Adrenal gland (tissue), 12 donors: ENCODE measurements around the gene LRRC63. TPM values are rescaled to one million over a fixed set of nuclear protein-coding genes. Genes with fewer than 3 reads are reported as not detected.
A peak's percentile ranks its signal among the peaks of the same experiment; 100 is the strongest.

Source experiments
- DNase-seq, 7 donors: peaks; one replicate each; pipeline ENCODE4 v3.0.0-alpha.2; 2019 to 2020
- H3K27ac ChIP-seq, 5 donors: fragments of 200-600 bp; sonication (generic) in 4 of 5; 1 replicate in 3 of 5; 2 replicates in 2 of 5; pipeline versions ENCODE4 v1.5.1 to v1.8.0; 2016 to 2020; ENCODE audit warnings: mild to moderate bottlenecking in 1 of 5
- H3K27me3 ChIP-seq: fragments of 200-600 bp; 2 replicates; pipeline ENCODE4 v1.8.0; 2021
- H3K36me3 ChIP-seq, 2 donors: fragments of 200-600 bp; replicated peaks in 1 of 2; 1 replicate in 1 of 2; 2 replicates in 1 of 2; pipeline versions ENCODE4 v1.5.1 to v1.8.0; 2018 to 2022
- H3K4me1 ChIP-seq, 2 donors: fragments of 200-600 bp; replicated peaks in 1 of 2; 1 replicate in 1 of 2; 2 replicates in 1 of 2; pipeline versions ENCODE4 v1.5.1 to v1.8.0; 2018 to 2021
- H3K4me3 ChIP-seq, 4 donors: fragments of 200-600 bp; sonication (generic) in 3 of 4; one replicate each; pipeline ENCODE4 v1.5.1; 2016 to 2018
- H3K9me3 ChIP-seq, 3 donors: fragments of 200-600 bp; sonication (generic) in 1 of 3; replicated peaks in 1 of 3; 1 replicate in 2 of 3; 2 replicates in 1 of 3; pipeline versions ENCODE4 v1.5.1 to v1.8.0; 2016 to 2021
- CTCF ChIP-seq, 6 experiments: fragments of 450-650 bp in 4 of 6; fragments of 200-600 bp in 2 of 6; sonication (generic) in 1 of 6; IDR thresholded peaks; 1 replicate in 5 of 6; 2 replicates in 1 of 6; pipeline versions ENCODE4 v1.5.1 to v1.8.0; 2016 to 2021; ENCODE audit warnings: antibody characterized with exemption in 6 of 6, mild to moderate bottlenecking in 2 of 6, moderate library complexity in 1 of 6
- POLR2A ChIP-seq, 2 donors: fragments of 450-650 bp; IDR thresholded peaks; one replicate each; pipeline ENCODE4 v1.6.1; 2017; ENCODE audit warnings: antibody characterized with exemption in 2 of 2, mild to moderate bottlenecking in 2 of 2, moderate library complexity in 1 of 2
- WGBS, 4 donors: extraction: QIAGEN DNeasy Blood & Tissue Kit in 2 of 4; methylation state at CpG; one replicate each; pipeline versions ENCODE4 v1.1.5 to v1.1.7; 2013 to 2017; 5-methylcytosine and 5-hydroxymethylcytosine counted together
- intact Hi-C, 2 donors: fragments of 100-400 bp; cut with DNase I; formaldehyde crosslinking; loops; one replicate each; pipeline versions ENCODE4 v1.14.1 to v1.15.0; 2022 to 2023
- polyA plus RNA-seq, 3 donors: library from polyadenylated mRNA; stranded (reverse); fragments of 200-250 nt in 2 of 3; fragments of 350-450 nt in 1 of 3; fragmentation: Illumina TruSeq in 1 of 3; extraction: RNeasy Lipid Tissue Mini Kit (QIAGEN cat#74804) in 1 of 3; gene quantifications; one replicate each; pipeline ENCODE4 v1.2.3, GENCODE V29; 2013 to 2014
- small RNA-seq, 2 donors: library from RNA; depleted of rRNA; stranded (forward); fragments of <200 nt; gene quantifications; one replicate each; pipeline ENCODE3, GENCODE V24; 2016
- total RNA-seq, 9 donors: library from RNA; depleted of rRNA in 4 of 9; stranded (reverse); fragments of >200 nt in 4 of 9; fragments of 120-200 nt in 1 of 9; fragmentation: NEBNext Ultra II Directional in 1 of 9; extraction: Animal tissue kit (Norgen Biotek cat#: 25700) in 1 of 9; gene quantifications; one replicate each; pipeline versions ENCODE4 v1.1.0 to v1.2.4, GENCODE V29; 2013 to 2023
- donor health status: healthy with polysubstance abuse.
- donor health status: Bipolar disorder and iron deficiency.
- donor health status: DM: yes; HTN: yes; CAD: no.
- donor health status: DM: no; HTN: no; CAD: no.
- donor health status: DM: no; HTN: no; CAD: no.
- donor health status: DM: yes; HTN: yes; CAD: no.

LRRC63 gene
- total and polyA plus RNA-seq, 12 donors = 0.26 to 2.7 (median 0.67) TPM; not detected in 2

- H3K36me3 ChIP-seq = no peaks in the 10 kb centered on the region
- H3K9me3 ChIP-seq = no peaks in the 10 kb centered on the region
- no peak overlapping the region for H3K4me3 ChIP-seq
- no peaks in the 10 kb centered on the region for H3K4me1 ChIP-seq
- H3K27me3 ChIP-seq = no peaks in the 10 kb centered on the region
- no peak for DNase-seq
- no peak overlapping the region for H3K27ac ChIP-seq
- no peak for TF ChIP-seq POLR2A (IDR thresholded peaks at IDR 0.05)
- TF ChIP-seq CTCF (IDR thresholded peaks at IDR 0.05) = no peak
- WGBS, 4 donors = 78 to 87% (median 81%) methylated on average over 4 of the region's 4 CpGs
- intact Hi-C loops = no loop called here
These were observed 109.1 kb downstream of the LRRC63 start for GRCh38 chr13:46320821-46321220.

- TF ChIP-seq POLR2A (IDR thresholded peaks at IDR 0.05) (no peak), CTCF (IDR thresholded peaks at IDR 0.05) (peak; percentile 58 to 77 (median 69))
- H3K4me1 ChIP-seq = no peaks in the 10 kb centered on the region
- H3K4me3 ChIP-seq = no peak overlapping the region
- no peaks in the 10 kb centered on the region for H3K9me3 ChIP-seq
- H3K27ac ChIP-seq = no peak overlapping the region
- 45 to 54% (median 52%) methylated on average over 17 of the region's 17 CpGs for WGBS, 4 donors
- intact Hi-C loops = no loop called here
- no peaks in the 10 kb centered on the region for H3K36me3 ChIP-seq
- DNase-seq = peak; percentile 41 to 81 (median 59)
- no peaks in the 10 kb centered on the region for H3K27me3 ChIP-seq
These were observed 109.9 kb downstream of the LRRC63 start for GRCh38 chr13:46321494-46322225.

GRCh38 chr13:46324976-46325375 is 113.2 kb downstream of the LRRC63 start:
- no peak overlapping the region for H3K4me3 ChIP-seq
- intact Hi-C loops = no loop called here
- H3K36me3 ChIP-seq = no peaks in the 10 kb centered on the region
- no peaks in the 10 kb centered on the region for H3K27me3 ChIP-seq
- H3K4me1 ChIP-seq = no peaks in the 10 kb centered on the region
- H3K9me3 ChIP-seq = no peaks in the 10 kb centered on the region
- no peak for DNase-seq
- no peak for TF ChIP-seq CTCF (IDR thresholded peaks at IDR 0.05)
- TF ChIP-seq POLR2A (IDR thresholded peaks at IDR 0.05) = no peak
- no peak overlapping the region for H3K27ac ChIP-seq
- 78 to 87% (median 84%) methylated on average over 5 of the region's 5 CpGs for WGBS, 4 donors

Small RNAs within 50 kb of the gene (small RNA-seq; reads per million reads assigned to genes)
- gene RN7SKP5 = 0 reads per million in 2 donors
- gene RN7SL288P = 0 reads per million in 2 donors

Other genes starting within 250 kb of the LRRC63 start
- 10 to 100 TPM; 11.2 to 43.9 (median 24.0) TPM for gene ZC3H13, start 159.2 kb upstream of the LRRC63 start, total RNA-seq
- 10 to 100 TPM; 12.2 to 31.8 (median 25.0) TPM for gene ZC3H13, start 159.2 kb upstream of the LRRC63 start, polyA plus RNA-seq
- gene CPB2, start 106.9 kb upstream of the LRRC63 start, total RNA-seq = under 1 TPM in 1 of 9 donors, not detected in 8; 0.23 TPM
- gene CPB2, start 106.9 kb upstream of the LRRC63 start, polyA plus RNA-seq = under 1 TPM in 1 of 3 donors, not detected in 2; 0.22 TPM
- gene LCP1, start 29.8 kb upstream of the LRRC63 start, total RNA-seq = 100 to 1,000 TPM in 1 of 9 donors, 10 to 100 TPM in 8; 32.9 to 109 (median 60.0) TPM
- 10 to 100 TPM; 17.3 to 91.9 (median 27.4) TPM for gene LCP1, start 29.8 kb upstream of the LRRC63 start, polyA plus RNA-seq
- 1 to 10 TPM; 1.1 to 7.9 (median 4.3) TPM for gene RUBCNL, start 175.3 kb downstream of the LRRC63 start, total RNA-seq
- gene RUBCNL, start 175.3 kb downstream of the LRRC63 start, polyA plus RNA-seq = 1 to 10 TPM in 2 of 3 donors, under 1 TPM in 1; 0.81 to 2.9 (median 2.3) TPM